DOHH2 (cell line): Measurements from ENCODE around the gene TTF1.

Experiments used
- CTCF ChIP-seq: fragments of 200-600 bp; sonication (generic); IDR thresholded peaks from one replicate; pipeline ENCODE4 v1.5.1; 2014; ENCODE audit warnings: antibody characterized with exemption, mild to moderate bottlenecking, low read depth, low read length; ENCODE audit not compliant: poor library complexity, severe bottlenecking
- EZH2phosphoT487 ChIP-seq: fragments of 200-600 bp; sonication (generic); IDR thresholded peaks from 2 replicates; pipeline ENCODE4 v1.6.1; 2017; ENCODE audit warnings: borderline replicate concordance, mild to moderate bottlenecking, antibody characterized with exemption, low read length, moderate library complexity, mixed read lengths

- TF ChIP-seq CTCF (no peak), EZH2phosphoT487 (no peak)
Measured at GRCh38 chr9:132447902-132448301, 41.3 kb upstream of the TTF1 start.
